PC-3 (cell line): ENCODE measurements around the gene TNC. TPM values are rescaled to one million over a fixed set of nuclear protein-coding genes. Genes with fewer than 3 reads are reported as not detected.

Experiments
- ATAC-seq: fragments of 200-7000 bp; cut with Tn5 transposase; 2 replicates; pipeline ENCODE4 v1.9.1; 2020; ENCODE audit warnings: mild to moderate bottlenecking, moderate library complexity
- BruUV-seq: library from RNA; stranded (reverse); fragments of 400-500 nt; replicated peaks from 2 replicates; lab custom pipeline; 2021; lab: Mats Ljungman, UMichigan
- CTCF ChIA-PET: fragments of 300-600 bp; sonication (Branson Sonifier 250); formaldehyde crosslinking; loops from one replicate; lab custom pipeline; 2022; ENCODE audit warnings: antibody characterized with exemption; lab: Charles Lee
- POLR2A ChIA-PET: fragments of 300-600 bp; sonication (Branson Sonifier 250); formaldehyde crosslinking; loops from one replicate; lab custom pipeline; 2022; ENCODE audit warnings: antibody characterized with exemption; ENCODE audit not compliant: unreplicated experiment; lab: Charles Lee
- DNase-seq: peaks from one replicate; pipeline ENCODE4 v3.0.0-alpha.2; 2015
- H2AFZ ChIP-seq: fragments of 300-600 bp; sonication (generic); 2 replicates; pipeline ENCODE4 v1.6.0; 2016; ENCODE audit warnings: antibody characterized with exemption, low read length
- H3F3A ChIP-seq: fragments of 300-600 bp; sonication (generic); one replicate; pipeline ENCODE4 v1.6.0; 2017; ENCODE audit warnings: antibody characterized with exemption, low read length, control low read depth, mild to moderate bottlenecking; ENCODE audit not compliant: unreplicated experiment
- H3K27ac ChIP-seq: fragments of 300-600 bp; sonication (generic); 2 replicates; pipeline ENCODE4 v1.5.1; 2016; ENCODE audit warnings: mild to moderate bottlenecking, low read length
- H3K27me3 ChIP-seq: fragments of 300-600 bp; sonication (generic); 2 replicates; pipeline ENCODE4 v1.6.1; 2016; ENCODE audit warnings: low read length, mixed read lengths
- H3K36me3 ChIP-seq: fragments of 300-600 bp; sonication (generic); 2 replicates; pipeline ENCODE4 v1.6.1; 2016; ENCODE audit warnings: low read depth, mixed run types, low read length, mixed read lengths
- H3K4me1 ChIP-seq: fragments of 300-600 bp; sonication (generic); 2 replicates; pipeline ENCODE4 v1.5.1; 2016; ENCODE audit warnings: low read length; ENCODE audit not compliant: insufficient read depth
- H3K4me2 ChIP-seq: fragments of 300-600 bp; sonication (generic); 2 replicates; pipeline ENCODE4 v1.6.0; 2016; ENCODE audit warnings: low read length
- H3K4me3 ChIP-seq: fragments of 300-600 bp; sonication (generic); 2 replicates; pipeline ENCODE4 v1.5.1; 2016; ENCODE audit warnings: mild to moderate bottlenecking, low read length, mixed read lengths
- H3K79me2 ChIP-seq: fragments of 300-600 bp; sonication (generic); 2 replicates; pipeline ENCODE4 v1.6.1; 2017; ENCODE audit warnings: low read length, mixed read lengths
- H3K9ac ChIP-seq: fragments of 300-600 bp; sonication (generic); 2 replicates; pipeline ENCODE4 v1.6.0; 2016; ENCODE audit warnings: mild to moderate bottlenecking, low read length
- H3K9me2 ChIP-seq: fragments of 300-600 bp; sonication (generic); replicated peaks from 2 replicates; pipeline ENCODE4 v1.6.1; 2016; ENCODE audit warnings: mixed run types, low read length, mixed read lengths
- H3K9me3 ChIP-seq: fragments of 300-600 bp; sonication (generic); 2 replicates; pipeline ENCODE4 v1.6.1; 2016; ENCODE audit warnings: low read length, mixed read lengths
- H4K20me1 ChIP-seq: fragments of 300-600 bp; sonication (generic); 2 replicates; pipeline ENCODE4 v1.6.1; 2016; ENCODE audit warnings: low read length, mixed read lengths
- CTCF ChIP-seq: fragments of 300-600 bp; sonication (generic); conservative IDR thresholded peaks from 2 replicates; pipeline ENCODE4 v1.5.1; 2017; ENCODE audit warnings: antibody characterized with exemption, low read depth, mild to moderate bottlenecking, low read length
- EZH2 ChIP-seq: fragments of 300-600 bp; sonication (generic); IDR thresholded peaks from one replicate; pipeline ENCODE4 v1.6.1; 2017; ENCODE audit warnings: antibody characterized with exemption, mild to moderate bottlenecking, low read length; ENCODE audit not compliant: unreplicated experiment
- EZH2phosphoT487 ChIP-seq: fragments of 300-600 bp; sonication (generic); IDR thresholded peaks from 2 replicates; pipeline ENCODE4 v1.6.1; 2018; ENCODE audit warnings: mild to moderate bottlenecking, antibody characterized with exemption, low read length, borderline replicate concordance
- intact Hi-C: fragments of 100-400 bp; cut with micrococcal nuclease; formaldehyde crosslinking; loops from 2 replicates; pipeline ENCODE4 v1.9.0; 2023
- total RNA-seq: library from RNA; depleted of rRNA; stranded (reverse); fragments of >200 nt; gene quantifications from 2 replicates; pipeline ENCODE4 v1.2.3, GENCODE V29; 2014

The TNC gene
- total RNA-seq, 1 experiment from 2014 or later: 60.1 TPM

- Histone ChIP-seq H3K4me1 (peaks cover 18% of the 10 kb centered on the region), H3K27ac (no peak overlapping the region), H2AFZ (no peak overlapping the region), H3K9ac (no peak overlapping the region), H3K9me2 (no peaks in the 10 kb centered on the region), H3K4me3 (no peak overlapping the region), H3K79me2 (no peaks in the 10 kb centered on the region), H3K4me2 (no peak overlapping the region), H3K27me3 (no peaks in the 10 kb centered on the region), H3F3A (no peaks in the 10 kb centered on the region), H3K36me3 (no peaks in the 10 kb centered on the region; the same call in none of the 2 replicates), H3K9me3 (no peaks in the 10 kb centered on the region), H4K20me1 (no peaks in the 10 kb centered on the region)
- no TSS peak for BruUV-seq
- CTCF ChIA-PET: no interaction called here
- intact Hi-C loops: loop anchor here (10.0 kb wide), 1 partner anchor 162 kb away; no protein-coding TSS in a partner anchor
- POLR2A ChIA-PET: no interaction called here
- no peak for TF ChIP-seq CTCF
- no peak for TF ChIP-seq EZH2
- no peak for TF ChIP-seq EZH2phosphoT487
- no peak for ATAC-seq
- peak; percentile 55 for DNase-seq
Measured at GRCh38 chr9:115022760-115023434, 95.1 kb downstream of the TNC start.

GRCh38 chr9:115018547-115019435, 99.2 kb downstream of the TNC start:
- H3F3A ChIP-seq: no peaks in the 10 kb centered on the region
- H3K27me3 ChIP-seq: no peaks in the 10 kb centered on the region
- ATAC-seq (peak; percentile 74), DNase-seq (peak; percentile 69)
- peaks cover 21% of the 10 kb centered on the region for H3K4me1 ChIP-seq
- H3K9me2 ChIP-seq: no peaks in the 10 kb centered on the region
- no peak overlapping the region for H3K4me3 ChIP-seq
- peak overlapping the region; percentile 57 for H3K9ac ChIP-seq
- peak overlapping the region; percentile 91 for H3K27ac ChIP-seq
- no peaks in the 10 kb centered on the region; the same call in none of the 2 replicates for H3K36me3 ChIP-seq
- no peak for TF ChIP-seq EZH2
- no peak for TF ChIP-seq EZH2phosphoT487
- no peak for TF ChIP-seq CTCF
- no peaks in the 10 kb centered on the region for H4K20me1 ChIP-seq
- H3K4me2 ChIP-seq: peak overlapping the region; percentile 41
- intact Hi-C loops: loop anchor here (5.0 kb wide), 2 partner anchors 99 to 144 kb away; partner anchors contain the start of gene TNC
- CTCF ChIA-PET: no interaction called here
- no peaks in the 10 kb centered on the region for H3K9me3 ChIP-seq
- H3K79me2 ChIP-seq: no peaks in the 10 kb centered on the region
- no peak overlapping the region for H2AFZ ChIP-seq
- POLR2A ChIA-PET: no interaction called here
- BruUV-seq: TSS peak; percentile 75
